GM12878 (cell line): ENCODE data around the gene BDH1. TPM values are rescaled to one million over a fixed set of nuclear protein-coding genes. Genes with fewer than 3 reads are reported as not detected.

Experiments
- ATAC-seq: fragments of 200-7000 bp; cut with Tn5 transposase; 3 replicates; pipeline ENCODE4 v1.9.1; 2020; ENCODE audit warnings: mild to moderate bottlenecking, moderate library complexity
- BruUV-seq: library from RNA; stranded (reverse); fragments of 400-500 nt; replicated peaks from 2 replicates; lab custom pipeline; 2021; lab: Mats Ljungman, UMichigan
- CTCF ChIA-PET: fragments of 300-600 bp; sonication (Branson Sonifier 250); formaldehyde crosslinking; extraction: SDS; loops from one replicate; lab custom pipeline; 2021; ENCODE audit warnings: inconsistent platforms; lab: Yijun Ruan, JAX
- POLR2A ChIA-PET: fragments of 350-600 bp; formaldehyde crosslinking; extraction: SDS; loops from one replicate; lab custom pipeline; 2021; ENCODE audit warnings: inconsistent platforms; lab: Charles Lee
- RAD21 ChIA-PET: fragments of 300-600 bp; sonication (Branson Sonifier 250); formaldehyde crosslinking; loops from one replicate; lab custom pipeline; 2023; ENCODE audit warnings: antibody characterized with exemption; ENCODE audit not compliant: unreplicated experiment; lab: Charles Lee
- SMC1A ChIA-PET: fragments of 300-600 bp; sonication (Branson Sonifier 250); formaldehyde crosslinking; loops from one replicate; lab custom pipeline; 2023; ENCODE audit not compliant: unreplicated experiment, uncharacterized antibody; lab: Charles Lee
- DNase-seq: peaks from one replicate; pipeline ENCODE4 v3.0.0-alpha.2; 2011; ENCODE audit warnings: low read depth, low spot score
- FAIRE-seq: peaks from 3 replicates; lab custom pipeline; 2011; peaks lifted over from hg19 to GRCh38; lab: Jason Lieb, UNC
- H2AFZ ChIP-seq: 2 replicates; pipeline ENCODE4 v1.6.0; 2011; ENCODE audit warnings: low read depth, low read length, control low read depth; ENCODE audit not compliant: control insufficient read depth
- H3K27ac ChIP-seq: 2 replicates; pipeline ENCODE4 v1.5.1; 2011; ENCODE audit warnings: control low read depth; ENCODE audit not compliant: control insufficient read depth, insufficient read depth
- H3K27me3 ChIP-seq, 2 experiments: replicated peaks in 1 of 2; 2 replicates each; pipeline versions ENCODE4 v1.6.0 to v1.6.1; 2011; ENCODE audit warnings: low read length in 1 of 2; ENCODE audit not compliant: control insufficient read depth in 2 of 2, insufficient read depth in 2 of 2
- H3K36me3 ChIP-seq, 2 experiments: 2 replicates each; pipeline ENCODE4 v1.5.1; 2011; ENCODE audit warnings: low read length in 1 of 2; ENCODE audit not compliant: control insufficient read depth in 2 of 2, insufficient read depth in 2 of 2
- H3K4me1 ChIP-seq: 2 replicates; pipeline ENCODE4 v1.6.1; 2011; ENCODE audit warnings: mild to moderate bottlenecking, low read length, moderate library complexity, mixed read lengths; ENCODE audit not compliant: control insufficient read depth, insufficient read depth
- H3K4me2 ChIP-seq: 2 replicates; pipeline ENCODE4 v1.6.0; 2011; ENCODE audit warnings: control low read depth; ENCODE audit not compliant: control insufficient read depth, insufficient read depth
- H3K4me3 ChIP-seq: fragments of 200-600 bp; sonication (generic); 2 replicates; pipeline ENCODE4 v1.5.1; 2016
- H3K79me2 ChIP-seq: 2 replicates; pipeline ENCODE4 v1.6.0; 2011; ENCODE audit warnings: low read length; ENCODE audit not compliant: control insufficient read depth, insufficient read depth
- H3K9ac ChIP-seq: 2 replicates; pipeline ENCODE4 v1.8.0; 2011; ENCODE audit warnings: low read length, control low read depth, mixed read lengths; ENCODE audit not compliant: control insufficient read depth, insufficient read depth
- H3K9me3 ChIP-seq: replicated peaks from 3 replicates; pipeline ENCODE4 v1.5.1; 2011; ENCODE audit warnings: mild to moderate bottlenecking, low read length; ENCODE audit not compliant: control insufficient read depth, insufficient read depth
- H4K20me1 ChIP-seq: 2 replicates; pipeline ENCODE4 v1.6.0; 2011; ENCODE audit not compliant: control insufficient read depth, insufficient read depth
- ATF2 ChIP-seq: IDR thresholded peaks from 2 replicates; pipeline ENCODE4 v1.6.1; 2012; ENCODE audit warnings: low read length, inconsistent platforms
- BCL11A ChIP-seq: IDR thresholded peaks from 2 replicates; pipeline ENCODE4 v1.6.1; 2011; ENCODE audit warnings: low read depth, low read length
- BCLAF1 ChIP-seq: fragments of 450-650 bp; IDR thresholded peaks from 2 replicates; pipeline ENCODE4 v1.6.1; 2017; ENCODE audit warnings: antibody characterized with exemption, mild to moderate bottlenecking, moderate library complexity
- BMI1 ChIP-seq: fragments of 450-650 bp; IDR thresholded peaks from 2 replicates; pipeline ENCODE4 v1.6.1; 2016; ENCODE audit warnings: mild to moderate bottlenecking, moderate library complexity, borderline replicate concordance
- CUX1 ChIP-seq: IDR thresholded peaks from 2 replicates; pipeline ENCODE4 v1.6.1; 2012; ENCODE audit warnings: improper control_type of control experiment, low read depth, low read length; ENCODE audit not compliant: insufficient replicate concordance
- GABPA ChIP-seq: IDR thresholded peaks from 2 replicates; pipeline ENCODE4 v1.6.1; 2014; ENCODE audit warnings: antibody characterized with exemption, low read depth, mild to moderate bottlenecking, inconsistent platforms
- HDAC6 ChIP-seq: fragments of 200-600 bp; sonication (generic); IDR thresholded peaks from one replicate; pipeline ENCODE4 v1.8.0; 2017; ENCODE audit warnings: antibody characterized with exemption; ENCODE audit not compliant: unreplicated experiment
- HSF1 ChIP-seq: fragments of 150-350 bp; IDR thresholded peaks from 2 replicates; pipeline ENCODE4 v1.6.1; 2014; ENCODE audit warnings: mild to moderate bottlenecking, low read depth, low read length
- JUNB ChIP-seq: IDR thresholded peaks from 2 replicates; pipeline ENCODE4 v1.6.1; 2016; ENCODE audit warnings: antibody characterized with exemption, mild to moderate bottlenecking
- PAX5 ChIP-seq: IDR thresholded peaks from 2 replicates; pipeline ENCODE4 v1.6.1; 2011; ENCODE audit warnings: low read depth, low read length, borderline replicate concordance
- RBBP5 ChIP-seq: fragments of 200-600 bp; sonication (generic); conservative IDR thresholded peaks from 2 replicates; pipeline ENCODE4 v1.6.1; 2016
- SPI1 ChIP-seq: IDR thresholded peaks from 2 replicates; pipeline ENCODE4 v1.6.1; 2011; ENCODE audit warnings: low read depth, mild to moderate bottlenecking, low read length, moderate library complexity, borderline replicate concordance; ENCODE audit not compliant: insufficient read depth
- WGBS: methylation state at CpG from one replicate; pipeline ENCODE4 v1.1.6; 2016; ENCODE audit warnings: low lambda C conversion rate; ENCODE audit not compliant: insufficient replicate concordance, insufficient coverage; ENCODE audit errors: missing lambda C conversion rate; 5-methylcytosine and 5-hydroxymethylcytosine counted together
- in situ Hi-C: fragments of 300-500 bp; cut with MboI; formaldehyde crosslinking; loops from 9 replicates; pipeline ENCODE4 v1.14.3; 2018; ENCODE audit warnings: mixed read lengths
- intact Hi-C: fragments of 100-400 bp; cut with micrococcal nuclease; formaldehyde crosslinking; loops from one replicate; pipeline ENCODE4 v1.14.2; 2022; ENCODE audit not compliant: unreplicated experiment
- polyA plus RNA-seq, 11 experiments: library from polyadenylated mRNA; depleted of rRNA in 4 of 11; unstranded in 6 of 11; stranded (reverse) in 5 of 11; fragments of >200 nt; fragmentation: Nextera tagmentation in 4 of 11; fragmentation: Illumina TruSeq in 1 of 11; extraction: Ambion mirVana in 4 of 11; extraction: Trizol in 1 of 11; gene quantifications; 1 replicate in 1 of 11; 2 replicates in 10 of 11; pipeline versions ENCODE4 v1.2.1 to v1.2.3, GENCODE V29; 2011 to 2016; ENCODE audit warnings: inconsistent platforms in 2 of 11, missing spikeins in 2 of 11, low read depth in 1 of 11
- total RNA-seq, 4 experiments: library from RNA; depleted of rRNA in 3 of 4; stranded (reverse); fragments of >200 nt in 3 of 4; fragmentation: Illumina TruSeq in 1 of 4; extraction: Trizol in 1 of 4; gene quantifications; 2 replicates each; pipeline versions ENCODE4 v1.2.1 to v1.2.3, GENCODE V29; 2013 to 2021

The BDH1 gene
- total and polyA plus RNA-seq, 10 of the 15 experiments (the other 5 are each of a cell fraction or from before 2014, with no cell fraction given), result 11.3 to 84.5 (median 60.3) TPM

GRCh38 chr3:197463279-197463678 is 92.5 kb downstream of the BDH1 start (continued):
- TF ChIP-seq BCLAF1 (no peak), ATF2 (no peak)

GRCh38 chr3:197462808-197463207 is 93.0 kb downstream of the BDH1 start:
- FAIRE-seq, result no peak
- no peak for TF ChIP-seq SPI1
- TF ChIP-seq JUNB, result no peak
- TF ChIP-seq BCL11A, result no peak
- no peak for TF ChIP-seq GABPA
- TF ChIP-seq HSF1, result no peak
- no peak for TF ChIP-seq HDAC6
- no peak for TF ChIP-seq RBBP5
- no peak for TF ChIP-seq PAX5
- TF ChIP-seq BMI1, result no peak
- no peak for TF ChIP-seq CUX1

More at GRCh38 chr3:197462808-197463207, 93.0 kb downstream of the BDH1 start:
- H3K27ac ChIP-seq, result no peak overlapping the region
- WGBS, result 64% methylated on average over 7 of the region's 7 CpGs
- in situ Hi-C loops, result no loop called here
- H4K20me1 ChIP-seq, result no peaks in the 10 kb centered on the region
- H3K79me2 ChIP-seq, result no peaks in the 10 kb centered on the region
- no peaks in the 10 kb centered on the region for H3K4me1 ChIP-seq
- RAD21 ChIA-PET, result no interaction called here
- no peak overlapping the region for H3K9ac ChIP-seq
- H2AFZ ChIP-seq, result no peak overlapping the region
- H3K36me3 ChIP-seq, result no peaks in the 10 kb centered on the region
- CTCF ChIA-PET, result no interaction called here
- SMC1A ChIA-PET, result interaction anchor here (1.7 kb wide), 1 partner anchor 150 kb away, joined by 3 read pairs; no protein-coding TSS in a partner anchor
- ATAC-seq (no peak), DNase-seq (no peak)
- H3K4me2 ChIP-seq, result no peak overlapping the region
- H3K9me3 ChIP-seq, result no peaks in the 10 kb centered on the region; the same call in 2 of the 3 replicates
- BruUV-seq, result no TSS peak
- intact Hi-C loops, result no loop called here
- H3K4me3 ChIP-seq, result no peak overlapping the region
- POLR2A ChIA-PET, result no interaction called here
- no peaks in the 10 kb centered on the region; a peak in 2 of 4 replicates for H3K27me3 ChIP-seq
